22Rv1 (cell line): Measurements from ENCODE around the gene RERE.

Experiments used
- H3K27ac ChIP-seq: fragments of 450-650 bp; 2 replicates; pipeline ENCODE4 v1.5.1; 2017
- CTCF ChIP-seq: fragments of 450-650 bp; IDR thresholded peaks from 2 replicates; pipeline ENCODE4 v1.5.1; 2017; ENCODE audit warnings: mild to moderate bottlenecking
- ZFX ChIP-seq: fragments of 450-650 bp; IDR thresholded peaks from 2 replicates; pipeline ENCODE4 v1.6.1; 2017; ENCODE audit warnings: antibody characterized with exemption, borderline replicate concordance

Gene RERE

GRCh38 chr1:8307628-8308027 is 509.8 kb downstream of the RERE start:
- no peak for TF ChIP-seq CTCF
- TF ChIP-seq ZFX: no peak
- no peak overlapping the region for H3K27ac ChIP-seq

- no peak for TF ChIP-seq CTCF
- no peak for TF ChIP-seq ZFX
- H3K27ac ChIP-seq: no peak overlapping the region
Measured at GRCh38 chr1:8303876-8304275, 513.6 kb downstream of the RERE start.

- TF ChIP-seq CTCF (no peak), ZFX (no peak)
- H3K27ac ChIP-seq: no peak overlapping the region
Measured at GRCh38 chr1:8303141-8303540, 514.3 kb downstream of the RERE start.
